B cell (primary cell): ENCODE data around the gene RARRES2. TPM values are rescaled to one million over a fixed set of nuclear protein-coding genes. Genes with fewer than 3 reads are reported as not detected.

Experiments
- ATAC-seq: fragments of 200-7000 bp; cut with Tn5 transposase; one replicate; pipeline ENCODE4 v1.10.0; 2021; ENCODE audit warnings: low read depth, mild to moderate bottlenecking, moderate number of reproducible peaks, moderate library complexity
- CTCF ChIA-PET: fragments of 350-600 bp; sonication (Branson Sonifier 250); formaldehyde crosslinking; loops from one replicate; lab custom pipeline; 2021; ENCODE audit warnings: antibody characterized with exemption, inconsistent platforms; lab: Charles Lee
- POLR2A ChIA-PET: fragments of 350-600 bp; sonication (Branson Sonifier 250); formaldehyde crosslinking; loops from one replicate; lab custom pipeline; 2021; ENCODE audit warnings: antibody characterized with exemption; lab: Charles Lee
- DNase-seq: peaks from one replicate; pipeline ENCODE4 v3.0.0; 2013
- H2AFZ ChIP-seq: 2 replicates; pipeline ENCODE4 v1.6.1; 2012; ENCODE audit warnings: mild to moderate bottlenecking, low read depth, low read length; ENCODE audit not compliant: insufficient read depth, poor library complexity, severe bottlenecking
- H3K27ac ChIP-seq, 2 donors: 1 replicate in 1 of 2; 2 replicates in 1 of 2; pipeline ENCODE4 v1.5.1; 2012 to 2013; ENCODE audit warnings: low read length in 2 of 2, mild to moderate bottlenecking in 2 of 2, moderate library complexity in 1 of 2
- H3K27me3 ChIP-seq, 4 experiments: fragments of 200-600 bp in 1 of 4; sonication (generic) in 1 of 4; replicated peaks in 1 of 4; 1 replicate in 2 of 4; 2 replicates in 2 of 4; pipeline versions ENCODE4 v1.6.1 to v1.7.0; 2013 to 2016; ENCODE audit warnings: low read length in 3 of 4, mild to moderate bottlenecking in 2 of 4, mixed read lengths in 1 of 4, moderate library complexity in 1 of 4; ENCODE audit not compliant: insufficient read depth in 4 of 4, control insufficient read depth in 3 of 4; ENCODE audit errors: control extremely low read depth in 1 of 4
- H3K36me3 ChIP-seq, 2 experiments: replicated peaks in 1 of 2; 1 replicate in 1 of 2; 2 replicates in 1 of 2; pipeline versions ENCODE4 v1.6.1 to v1.7.1; 2013; ENCODE audit warnings: low read length in 1 of 2; ENCODE audit not compliant: insufficient read depth in 2 of 2, control insufficient read depth in 1 of 2; ENCODE audit errors: control extremely low read depth in 1 of 2, extremely low read depth in 1 of 2
- H3K4me1 ChIP-seq, 2 donors: fragments of 200-600 bp in 1 of 2; sonication (generic) in 1 of 2; 1 replicate in 1 of 2; 2 replicates in 1 of 2; pipeline versions ENCODE4 v1.5.1 to v1.6.1; 2013 to 2017; ENCODE audit warnings: low read length in 2 of 2; ENCODE audit not compliant: control insufficient read depth in 2 of 2, insufficient read depth in 2 of 2
- H3K4me2 ChIP-seq: replicated peaks from 2 replicates; pipeline ENCODE3; 2012; ENCODE audit warnings: mild to moderate bottlenecking, low read depth, low read length; ENCODE audit not compliant: poor library complexity, severe bottlenecking
- H3K4me3 ChIP-seq, 5 experiments: fragments of 200-600 bp in 1 of 5; sonication (generic) in 1 of 5; 1 replicate in 3 of 5; 2 replicates in 2 of 5; pipeline versions ENCODE4 v1.5.1 to v1.7.0; 2011 to 2016; ENCODE audit warnings: low read length in 4 of 5, mild to moderate bottlenecking in 4 of 5, low read depth in 2 of 5, control low read depth in 1 of 5, moderate library complexity in 1 of 5; ENCODE audit not compliant: insufficient read depth in 1 of 5; ENCODE audit errors: control extremely low read depth in 1 of 5, extremely low read depth in 1 of 5
- H3K79me2 ChIP-seq: fragments of 200-600 bp; sonication (generic); one replicate; pipeline ENCODE4 v1.6.0; 2016; ENCODE audit warnings: low read length; ENCODE audit not compliant: control insufficient read depth, insufficient read depth
- H3K9ac ChIP-seq: fragments of 200-600 bp; sonication (generic); 2 replicates; pipeline ENCODE4 v1.6.1; 2017; ENCODE audit warnings: mild to moderate bottlenecking, low read length, moderate library complexity
- H3K9me3 ChIP-seq, 3 donors: one replicate each; pipeline versions ENCODE4 v1.6.1 to v1.7.1; 2013; ENCODE audit warnings: low read length in 2 of 3; ENCODE audit not compliant: control insufficient read depth in 2 of 3, insufficient read depth in 1 of 3; ENCODE audit errors: control extremely low read depth in 1 of 3
- H4K20me1 ChIP-seq: 2 replicates; pipeline ENCODE4 v1.6.0; 2012; ENCODE audit warnings: mild to moderate bottlenecking, low read length; ENCODE audit not compliant: insufficient read depth, control insufficient read depth, poor library complexity, severe bottlenecking
- H3K27ac Mint-ChIP-seq: one replicate; pipeline ENCODE4 v1.8.0; 2021; ENCODE audit warnings: mixed read lengths
- H3K27me3 Mint-ChIP-seq: one replicate; pipeline ENCODE4 v1.8.0; 2021; ENCODE audit warnings: mixed read lengths
- H3K4me1 Mint-ChIP-seq: one replicate; pipeline ENCODE4 v1.8.0; 2021; ENCODE audit warnings: mixed read lengths
- H3K4me3 Mint-ChIP-seq: one replicate; pipeline ENCODE4 v1.8.0; 2021; ENCODE audit warnings: mixed read lengths
- H3K9me3 Mint-ChIP-seq: one replicate; pipeline ENCODE4 v1.8.0; 2022; ENCODE audit warnings: mixed read lengths; ENCODE audit not compliant: insufficient read depth
- CTCF ChIP-seq: fragments of 200-600 bp; IDR thresholded peaks from one replicate; pipeline ENCODE4 v1.8.0; 2022; ENCODE audit warnings: antibody characterized with exemption, mild to moderate bottlenecking
- EZH2 ChIP-seq: IDR thresholded peaks from 2 replicates; pipeline ENCODE4 v1.6.1; 2012; ENCODE audit warnings: borderline replicate concordance, low read depth, mild to moderate bottlenecking, moderate library complexity, low read length; ENCODE audit not compliant: insufficient read depth, poor library complexity, severe bottlenecking
- WGBS: methylation state at CpG from one replicate; pipeline ENCODE4 v1.1.5; 2013; ENCODE audit warnings: missing lambda C conversion rate; ENCODE audit not compliant: insufficient coverage; 5-methylcytosine and 5-hydroxymethylcytosine counted together
- intact Hi-C: fragments of 100-400 bp; cut with micrococcal nuclease; formaldehyde crosslinking; loops from one replicate; pipeline ENCODE4 v1.10.0; 2022
- polyA plus RNA-seq: library from polyadenylated mRNA; depleted of rRNA; stranded (reverse); fragments of >200 nt; gene quantifications from 2 replicates; pipeline ENCODE4 v1.2.3, GENCODE V29; 2012
- total RNA-seq, 2 donors: library from RNA; stranded (reverse); fragments of 120-200 nt in 1 of 2; gene quantifications; 1 replicate in 1 of 2; 2 replicates in 1 of 2; pipeline versions ENCODE4 v1.2.3 to v1.2.4, GENCODE V29; 2013 to 2022

Gene RARRES2
- total and polyA plus RNA-seq, 2 donors (not counting 1 experiment from before 2014, with no cell fraction given) = not detected

- H3K27me3 ChIP-seq = no peaks in the 10 kb centered on the region
- CTCF ChIA-PET = interaction anchor here (0.6 to 1.0 kb wide), 2 partner anchors 9 to 42 kb away, joined by 3 read pairs; a partner anchor contains a TSS
- H3K27me3 Mint-ChIP-seq = no peaks in the 10 kb centered on the region
- no peak overlapping the region for H3K4me3 ChIP-seq
- ATAC-seq (no peak), DNase-seq (no peak)
- peak overlapping the region; percentile 47 for H3K27ac Mint-ChIP-seq
- no peak overlapping the region for H2AFZ ChIP-seq
- H3K27ac ChIP-seq = peak overlapping the region in 1 of 2 donors; percentile 98
- 40% methylated on average over 1 of the region's 4 CpGs for WGBS
- POLR2A ChIA-PET = interaction anchor here (0.6 to 1.1 kb wide), 3 partner anchors 17 to 43 kb away, joined by 3 to 5 read pairs (median 5); a partner anchor contains a TSS
- no peaks in the 10 kb centered on the region for H3K9me3 ChIP-seq
- H3K4me2 ChIP-seq = peak overlapping the region; percentile 52
- no peaks in the 10 kb centered on the region for H3K79me2 ChIP-seq
- peaks cover 57% of the 10 kb centered on the region for H3K4me1 Mint-ChIP-seq
- H3K4me3 Mint-ChIP-seq = peak overlapping the region; percentile 11
- no peaks in the 10 kb centered on the region for H4K20me1 ChIP-seq
- H3K9me3 Mint-ChIP-seq = no peaks in the 10 kb centered on the region
- no peak overlapping the region for H3K9ac ChIP-seq
- H3K36me3 ChIP-seq = no peaks in the 10 kb centered on the region
- TF ChIP-seq EZH2 (no peak), CTCF (no peak)
- peaks cover 52 to 54% of the 10 kb centered on the region in 2 donors for H3K4me1 ChIP-seq
- intact Hi-C loops = loop anchor here (10.0 kb wide), 1 partner anchor 661 kb away; the partner anchor contains the start of genes ABCB8 and ATG9B
Observed at GRCh38 chr7:150363370-150363769, 21.9 kb upstream of the RARRES2 start.

- no peak overlapping the region for H3K4me2 ChIP-seq
- ChIA-PET CTCF (interaction anchor here (1.0 kb wide), 1 partner anchor 8 kb away, joined by 3 read pairs; no protein-coding TSS in a partner anchor), POLR2A (interaction anchor here (0.6 to 1.7 kb wide), 2 partner anchors 9 to 84 kb away, joined by 6 to 14 read pairs; no protein-coding TSS in a partner anchor)
- H3K27ac ChIP-seq = no peak overlapping the region
- H4K20me1 ChIP-seq = no peaks in the 10 kb centered on the region
- H3K36me3 ChIP-seq = no peaks in the 10 kb centered on the region
- DNase-seq (no peak), ATAC-seq (no peak)
- no peak overlapping the region for H3K9ac ChIP-seq
- H3K9me3 ChIP-seq = no peaks in the 10 kb centered on the region
- Mint-ChIP-seq H3K9me3 (no peaks in the 10 kb centered on the region), H3K27me3 (no peaks in the 10 kb centered on the region), H3K4me1 (peaks cover 60% of the 10 kb centered on the region), H3K4me3 (no peak overlapping the region), H3K27ac (peak overlapping the region; percentile 7)
- no peaks in the 10 kb centered on the region for H3K27me3 ChIP-seq
- no peak overlapping the region for H3K4me3 ChIP-seq
- 93% methylated on average over 12 of the region's 18 CpGs for WGBS
- intact Hi-C loops = loop anchor here (10.0 kb wide), 1 partner anchor 663 kb away; the partner anchor contains the start of genes ABCB8 and ATG9B
- H3K79me2 ChIP-seq = no peaks in the 10 kb centered on the region
- H3K4me1 ChIP-seq = peaks cover 51 to 57% of the 10 kb centered on the region in 2 donors
- no peak overlapping the region for H2AFZ ChIP-seq
- TF ChIP-seq CTCF (no peak), EZH2 (no peak)
Observed at GRCh38 chr7:150361807-150362621, 20.6 kb upstream of the RARRES2 start.
